GM12865 (cell line): ENCODE results near the gene ABHD12.
A peak's percentile ranks its signal among the peaks of the same experiment; 100 is the strongest.
"Not testable (repeated sequence)": the region's sequence is repeated elsewhere in the genome, so short reads cannot be mapped to it uniquely, and the experiment has no call there.

Experiments
- DNase-seq: peaks from one replicate; pipeline ENCODE4 v3.0.0; 2010; ENCODE audit warnings: low read depth
- H3K4me3 ChIP-seq: 2 replicates; pipeline ENCODE4 v1.5.1; 2011; ENCODE audit warnings: mild to moderate bottlenecking, low read depth, low read length, control low read depth
- CTCF ChIP-seq: IDR thresholded peaks from 2 replicates; pipeline ENCODE4 v1.5.1; 2011; ENCODE audit warnings: low read length, control low read depth, low read depth, inconsistent platforms; ENCODE audit not compliant: insufficient read depth; ENCODE audit errors: missing control alignments

The ABHD12 gene

GRCh38 chr20:25408890-25409289, 18.3 kb upstream of the ABHD12 start:
- DNase-seq, result no peak
- H3K4me3 ChIP-seq, result peak overlapping the region; percentile 62
- no peak for TF ChIP-seq CTCF

GRCh38 chr20:25408170-25408547, 17.5 kb upstream of the ABHD12 start:
- no peak for DNase-seq
- H3K4me3 ChIP-seq, result peak overlapping the region; percentile 62
- TF ChIP-seq CTCF, result no peak

- peak within 1 kb of the TSS; percentile 62 for H3K4me3 ChIP-seq
- DNase-seq, result peak; percentile 94
- no peak for TF ChIP-seq CTCF
Observed at GRCh38 chr20:25407311-25408169, 16.9 kb upstream of the ABHD12 start, which contains the start of gene GINS1. TSS of gene GINS1 (plus strand) at chr20:25407673. CDS start at chr20:25407821, 148 bp downstream.

- DNase-seq, result no peak
- TF ChIP-seq CTCF, result no peak
- H3K4me3 ChIP-seq, result no peak overlapping the region
Observed at GRCh38 chr20:25402583-25402982, 11.9 kb upstream of the ABHD12 start.

- H3K4me3 ChIP-seq, result not testable (repeated sequence)
Observed at GRCh38 chr20:25400291-25400732, 9.7 kb upstream of the ABHD12 start.

GRCh38 chr20:25399037-25399430, 8.4 kb upstream of the ABHD12 start:
- TF ChIP-seq CTCF, result peak; percentile 55
- H3K4me3 ChIP-seq, result no peak overlapping the region
- DNase-seq, result peak; percentile 66

More at GRCh38 chr20:25400291-25400732, 9.7 kb upstream of the ABHD12 start:
- DNase-seq, result not testable (repeated sequence)

- no peak for DNase-seq
- TF ChIP-seq CTCF, result no peak
- H3K4me3 ChIP-seq, result no peak overlapping the region
Observed at GRCh38 chr20:25398376-25399036, 7.9 kb upstream of the ABHD12 start.
